Astrocyte of the cerebellum (primary cell): ENCODE results near the gene RAPGEF2.

Experiments
- DNase-seq: peaks from one replicate; pipeline ENCODE4 v3.0.0-alpha.2; 2011; ENCODE audit warnings: low read depth
- H3K4me3 ChIP-seq: 2 replicates; pipeline ENCODE4 v1.5.1; 2011; ENCODE audit warnings: mild to moderate bottlenecking, low read depth, low read length, moderate library complexity
- CTCF ChIP-seq: IDR thresholded peaks from 2 replicates; pipeline ENCODE4 v1.5.1; 2012; ENCODE audit warnings: low read length, low read depth, moderate library complexity, mild to moderate bottlenecking; ENCODE audit errors: missing control alignments
- in situ Hi-C: cut with HindIII; loops from 2 replicates; pipeline ENCODE4 v1.10.0; 2017; ENCODE audit warnings: low sequenced_read_pairs

The RAPGEF2 gene

GRCh38 chr4:159237975-159238374 is 135.1 kb downstream of the RAPGEF2 start:
- in situ Hi-C loops, result no loop called here
- no peak for TF ChIP-seq CTCF
- no peak for DNase-seq
- no peak overlapping the region for H3K4me3 ChIP-seq

- no peak for TF ChIP-seq CTCF
- DNase-seq, result no peak
- H3K4me3 ChIP-seq, result no peak overlapping the region
- in situ Hi-C loops, result no loop called here
Measured at GRCh38 chr4:159238631-159239030, 135.8 kb downstream of the RAPGEF2 start.

GRCh38 chr4:159239629-159240028 is 136.8 kb downstream of the RAPGEF2 start:
- DNase-seq, result no peak
- in situ Hi-C loops, result no loop called here
- TF ChIP-seq CTCF, result no peak
- H3K4me3 ChIP-seq, result no peak overlapping the region

GRCh38 chr4:159240046-159240445 is 137.2 kb downstream of the RAPGEF2 start:
- no peak for TF ChIP-seq CTCF
- DNase-seq, result no peak
- in situ Hi-C loops, result no loop called here
- no peak overlapping the region for H3K4me3 ChIP-seq

- DNase-seq, result no peak
- H3K4me3 ChIP-seq, result no peak overlapping the region
- in situ Hi-C loops, result no loop called here
- TF ChIP-seq CTCF, result no peak
Measured at GRCh38 chr4:159240687-159241086, 137.8 kb downstream of the RAPGEF2 start.

GRCh38 chr4:159242427-159242826 is 139.5 kb downstream of the RAPGEF2 start:
- no peak overlapping the region for H3K4me3 ChIP-seq
- no peak for DNase-seq
- TF ChIP-seq CTCF, result no peak
- in situ Hi-C loops, result no loop called here
